Endometrium (tissue), 2 donors: Measurements from ENCODE around the gene MIA.
"Not testable (repeated sequence)": the region's sequence is repeated elsewhere in the genome, so short reads cannot be mapped to it uniquely, and the experiment has no call there.

ENCODE experiments used
- FAIRE-seq: peaks from 2 replicates; lab custom pipeline; 2012; peaks lifted over from hg19 to GRCh38; lab: Jason Lieb, UNC
- donor health status: control.
- donor health status: control.

Gene MIA

GRCh38 chr19:40822704-40823553 lies 47.6 kb downstream of the MIA start:
- not testable (repeated sequence) for FAIRE-seq

GRCh38 chr19:40824916-40825315 lies 49.6 kb downstream of the MIA start:
- not testable (repeated sequence) for FAIRE-seq

GRCh38 chr19:40825460-40826095 lies 50.3 kb downstream of the MIA start:
- FAIRE-seq, result not testable (repeated sequence)

GRCh38 chr19:40826312-40826698 lies 51.0 kb downstream of the MIA start:
- FAIRE-seq, result not testable (repeated sequence)

GRCh38 chr19:40826699-40827385 lies 51.5 kb downstream of the MIA start:
- FAIRE-seq, result not testable (repeated sequence)
